GM08714 (cell line): ENCODE results near the gene KRTAP1-3.

Experiments used
- H3K4me3 ChIP-seq: fragments of 200-500 bp; sonication (Bioruptor generic); 2 replicates; pipeline ENCODE4 v1.5.1; 2014; ENCODE audit warnings: mild to moderate bottlenecking, low read length, inconsistent platforms
- ZNF274 ChIP-seq: IDR thresholded peaks from 2 replicates; pipeline ENCODE4 v1.6.1; 2012; ENCODE audit warnings: mild to moderate bottlenecking, low read depth, low read length

Gene KRTAP1-3

GRCh38 chr17:41029633-41030245, 4.9 kb downstream of the KRTAP1-3 start, which contains the start of gene KRTAP1-4:
TSS of gene KRTAP1-4 (minus strand) at chr17:41030195. CDS start at chr17:41030078, 117 bp downstream.
- no peak within 1 kb of the TSS for H3K4me3 ChIP-seq
- TF ChIP-seq ZNF274 = no peak

DNA sequence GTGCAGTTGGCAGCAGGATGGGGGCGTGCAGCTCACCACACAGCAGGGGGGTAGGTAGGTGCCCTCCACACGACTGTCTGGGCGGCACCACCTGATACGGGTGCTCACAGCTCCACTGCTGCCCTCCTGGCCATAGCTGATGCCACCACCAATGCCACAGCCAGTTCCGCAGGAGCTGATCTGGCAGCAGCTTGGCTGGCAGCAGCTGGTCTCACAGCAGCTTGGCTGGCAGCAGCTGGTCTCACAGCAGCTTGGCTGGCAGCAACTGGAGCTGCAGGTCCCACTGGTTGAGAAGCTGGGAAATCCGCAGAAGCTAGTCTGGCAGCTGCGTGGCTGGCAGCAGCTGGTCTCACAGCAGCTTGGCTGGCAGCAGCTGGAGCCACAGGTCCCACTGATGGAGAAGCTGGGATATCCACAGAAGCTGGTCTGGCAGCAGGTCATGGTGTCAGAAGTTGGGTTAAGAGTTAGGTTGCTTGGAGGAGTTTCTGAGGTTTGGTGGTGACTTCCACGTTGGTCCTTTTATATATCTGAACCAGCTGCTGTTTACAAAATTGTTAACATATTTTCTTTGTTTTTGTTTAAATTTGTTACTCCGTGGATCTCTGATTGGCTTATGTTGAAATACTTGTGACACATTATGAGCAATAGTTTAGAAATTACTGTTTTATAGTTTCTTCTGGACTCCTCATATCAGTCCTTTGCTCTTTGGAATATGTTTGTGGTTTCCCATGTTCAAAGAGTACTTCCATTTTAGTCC, 7.8 kb downstream of the KRTAP1-3 start, which contains the start of gene KRTAP1-5:
Gene KRTAP1-5 (minus strand): TSS at position 494 of the 757 bp plus-strand sequence. CDS start 53 bp downstream, at position 441.
- H3K4me3 ChIP-seq = no peak within 1 kb of the TSS
- no peak for TF ChIP-seq ZNF274

- H3K4me3 ChIP-seq = no peak overlapping the region
- TF ChIP-seq ZNF274 = no peak
Measured at GRCh38 chr17:41024697-41025096, 10.0 kb downstream of the KRTAP1-3 start.

DNA sequence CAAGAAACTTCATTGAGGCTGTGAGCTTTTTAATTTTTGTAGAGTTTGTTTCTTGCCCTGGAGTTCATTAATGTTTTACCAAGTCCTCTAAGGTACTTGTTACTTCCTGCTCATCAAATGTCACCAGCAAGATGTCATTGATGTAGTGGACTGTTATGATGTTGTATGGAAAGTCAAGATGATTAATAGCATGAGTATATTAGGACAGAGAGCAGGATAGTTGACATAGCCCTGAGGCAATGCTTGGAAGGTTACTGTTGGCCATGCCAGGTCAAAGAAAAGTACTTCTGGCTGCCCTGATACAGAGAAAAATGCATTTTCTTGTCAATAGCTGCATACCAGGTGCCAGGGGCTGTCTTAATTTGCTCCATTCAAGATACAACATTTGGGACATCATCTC, 14.3 kb downstream of the KRTAP1-3 start:
- H3K4me3 ChIP-seq = no peak overlapping the region

DNA sequence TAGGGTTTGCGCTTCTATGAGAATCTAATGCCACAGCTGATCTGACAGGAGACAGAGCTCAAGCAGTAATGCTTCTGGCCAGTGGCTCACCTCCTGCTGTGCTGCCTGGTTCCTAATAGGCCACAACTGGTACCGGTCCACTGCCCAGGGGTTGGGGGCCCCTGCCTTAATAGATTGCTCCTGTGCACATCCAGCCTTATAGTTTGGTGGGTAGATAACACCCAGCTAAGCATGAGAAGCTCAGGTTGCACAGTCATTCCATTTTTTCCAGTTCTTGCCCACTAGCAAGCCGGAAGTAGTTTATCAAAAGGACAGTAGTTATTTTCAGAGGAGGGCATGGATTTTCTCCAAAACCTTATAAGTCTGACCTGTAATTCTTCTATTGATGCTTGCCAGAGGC, 15.3 kb downstream of the KRTAP1-3 start:
- no peak for TF ChIP-seq ZNF274
- H3K4me3 ChIP-seq = no peak overlapping the region

More for the DNA sequence above, 14.3 kb downstream of the KRTAP1-3 start:
- TF ChIP-seq ZNF274 = no peak

- no peak for TF ChIP-seq ZNF274
- H3K4me3 ChIP-seq = no peak overlapping the region
Measured at GRCh38 chr17:41018541-41018940, 16.1 kb downstream of the KRTAP1-3 start.

DNA sequence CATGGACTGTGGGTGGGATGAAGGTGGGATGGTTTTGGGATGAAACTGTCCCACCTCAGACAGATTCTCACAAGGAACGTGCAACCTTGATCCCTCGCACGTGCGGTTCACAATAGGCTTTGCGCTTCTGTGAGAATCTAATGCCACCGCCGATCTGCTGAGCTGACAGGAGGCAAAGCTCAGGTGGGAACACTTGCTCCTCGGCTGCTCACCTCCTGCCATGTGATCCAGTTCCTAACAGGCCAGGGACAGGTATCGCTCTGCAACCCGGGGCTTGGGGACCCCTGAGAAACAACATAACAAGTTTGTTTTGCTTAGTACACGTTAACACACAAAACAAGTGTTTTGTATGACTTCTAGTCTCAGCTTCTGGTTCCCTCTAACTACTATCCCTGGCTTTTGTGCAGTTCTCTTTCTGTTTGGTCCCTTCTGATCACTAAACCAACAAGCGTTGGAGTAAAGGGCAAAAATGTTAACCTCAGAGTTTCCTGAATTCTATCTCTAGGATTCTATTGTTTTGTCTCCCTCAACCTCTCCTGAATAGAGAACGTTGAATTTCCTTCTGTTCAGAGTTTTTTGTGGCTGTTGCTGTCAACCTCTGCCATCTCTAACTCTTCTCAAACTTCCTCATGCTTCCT, 18.0 kb downstream of the KRTAP1-3 start:
- no peak for TF ChIP-seq ZNF274
- H3K4me3 ChIP-seq = no peak overlapping the region

DNA sequence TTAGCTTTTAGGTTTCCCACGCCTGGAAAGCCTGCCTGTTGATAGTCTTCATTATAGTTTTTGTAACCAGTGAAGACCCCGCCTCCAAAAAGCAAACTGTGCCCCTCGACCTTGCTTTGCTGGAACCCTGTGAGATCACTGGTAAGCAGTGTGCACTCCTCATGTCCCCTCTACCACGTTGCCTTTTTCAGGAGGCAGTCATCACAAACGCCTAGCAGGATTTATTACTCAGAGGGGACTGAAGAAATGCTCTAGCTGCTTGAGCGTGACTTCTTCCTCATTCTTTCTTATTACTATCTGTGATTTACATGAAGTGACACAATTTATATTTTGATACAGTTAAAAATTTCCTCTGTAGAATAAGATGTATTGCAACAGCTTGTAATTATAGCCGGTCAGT, 19.2 kb downstream of the KRTAP1-3 start:
- no peak overlapping the region for H3K4me3 ChIP-seq
- TF ChIP-seq ZNF274 = no peak

DNA sequence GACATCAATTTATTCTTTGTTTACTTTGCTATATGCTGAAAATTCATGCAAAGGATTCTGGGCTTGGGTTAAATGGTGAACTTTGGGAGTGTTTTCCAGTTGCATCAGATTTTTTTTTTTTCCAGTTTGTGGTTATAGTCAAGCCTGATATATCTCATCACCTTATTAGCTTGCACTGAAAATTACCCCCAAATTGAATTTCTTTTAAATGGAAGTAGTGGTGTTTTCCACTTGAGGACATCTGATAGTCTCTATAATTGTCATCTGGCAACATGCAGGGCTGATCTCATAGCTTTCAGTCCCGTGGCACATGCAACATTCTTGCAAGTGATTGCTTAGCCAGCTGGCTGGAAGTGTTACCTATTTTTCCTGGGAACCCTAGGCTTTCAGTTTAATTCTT, 21.1 kb downstream of the KRTAP1-3 start:
- TF ChIP-seq ZNF274 = no peak
- H3K4me3 ChIP-seq = no peak overlapping the region

DNA sequence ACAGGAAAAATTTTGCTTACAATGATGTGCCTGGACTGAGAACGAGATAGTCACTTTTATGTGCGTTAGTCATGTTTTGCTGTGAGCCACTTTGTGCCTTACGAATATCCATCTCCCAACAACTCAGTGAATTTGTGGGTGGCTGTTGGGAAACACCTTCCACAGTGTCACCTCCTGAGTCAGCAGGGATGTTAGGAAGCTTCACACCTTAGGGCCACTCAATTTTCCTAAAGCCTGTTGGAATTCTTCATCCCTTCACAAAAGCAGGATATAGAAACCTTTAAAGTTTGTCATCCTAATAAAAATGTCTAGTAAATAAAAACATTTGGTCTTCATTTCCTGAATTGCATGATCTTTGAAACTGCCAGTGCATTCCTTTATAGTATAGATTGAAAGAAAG, 21.5 kb downstream of the KRTAP1-3 start:
- no peak overlapping the region for H3K4me3 ChIP-seq
- TF ChIP-seq ZNF274 = no peak

- TF ChIP-seq ZNF274 = no peak
- H3K4me3 ChIP-seq = no peak overlapping the region
Measured at GRCh38 chr17:41012326-41013120, 22.2 kb downstream of the KRTAP1-3 start.

DNA sequence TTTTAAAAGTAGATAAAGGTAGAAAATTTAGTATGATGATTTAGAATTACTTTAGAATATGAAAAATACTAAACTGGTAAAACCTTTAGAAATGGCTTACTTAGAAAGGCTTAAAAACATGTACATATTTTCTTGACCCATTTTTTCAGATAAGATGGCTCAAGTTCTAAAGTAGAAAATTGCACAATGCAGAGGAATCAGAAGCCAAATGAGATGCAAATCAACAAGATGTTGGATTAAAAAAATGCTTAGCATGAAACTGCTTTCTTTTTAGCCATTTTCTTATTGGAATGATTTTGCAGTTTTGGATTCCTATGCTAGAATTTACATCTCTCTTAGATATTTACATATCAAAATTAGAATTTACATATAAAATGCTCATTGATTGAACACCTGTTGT, 24.2 kb downstream of the KRTAP1-3 start:
- TF ChIP-seq ZNF274 = no peak
- no peak overlapping the region for H3K4me3 ChIP-seq

GRCh38 chr17:41009936-41010335, 24.7 kb downstream of the KRTAP1-3 start:
- TF ChIP-seq ZNF274 = no peak
- H3K4me3 ChIP-seq = no peak overlapping the region

DNA sequence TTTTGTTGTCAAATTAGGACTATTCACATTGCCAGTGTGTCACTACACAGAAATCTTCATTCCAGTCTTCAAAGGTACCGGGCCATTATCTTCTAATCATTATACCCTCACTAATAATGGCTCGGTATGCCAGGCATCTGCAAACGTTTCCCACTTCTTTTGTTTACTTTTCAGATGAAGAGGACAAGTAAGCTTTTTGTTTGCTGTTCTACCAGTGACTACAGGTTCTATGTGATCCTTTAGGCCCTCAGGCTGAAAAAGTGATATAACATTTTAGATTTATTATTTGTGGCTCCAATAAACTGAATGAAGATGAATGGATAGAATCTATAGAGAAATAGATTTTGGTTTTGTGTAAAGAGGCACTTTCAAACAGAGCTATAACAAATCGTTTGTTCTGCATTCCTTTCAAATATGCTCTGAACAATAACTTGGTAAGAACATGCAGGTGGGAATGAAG, 25.3 kb downstream of the KRTAP1-3 start:
- no peak overlapping the region for H3K4me3 ChIP-seq
- TF ChIP-seq ZNF274 = no peak
